Left renal cortex interstitium (tissue), 4 donors: ENCODE results near the gene ENPP5. TPM values are rescaled to one million over a fixed set of nuclear protein-coding genes. Genes with fewer than 3 reads are reported as not detected.
"Not testable (repeated sequence)": the region's sequence is repeated elsewhere in the genome, so short reads cannot be mapped to it uniquely, and the experiment has no call there.

Experiments
- DNase-seq, 4 donors: peaks; one replicate each; pipeline ENCODE4 v3.0.0-alpha.2; 2013; ENCODE audit warnings: low read depth in 4 of 4, low spot score in 2 of 4, missing footprints in 1 of 4
- polyA plus RNA-seq, 4 donors: library from polyadenylated mRNA; unstranded; fragments of 120-200 nt; gene quantifications; one replicate each; pipeline ENCODE4 v1.2.1, GENCODE V29; 2013; ENCODE audit not compliant: insufficient read length in 4 of 4

The ENPP5 gene
- polyA plus RNA-seq, 4 donors = 13.6 to 19.6 (median 16.4) TPM

GRCh38 chr6:46175976-46176375, 5.2 kb upstream of the ENPP5 start:
- DNase-seq = no peak

DNA sequence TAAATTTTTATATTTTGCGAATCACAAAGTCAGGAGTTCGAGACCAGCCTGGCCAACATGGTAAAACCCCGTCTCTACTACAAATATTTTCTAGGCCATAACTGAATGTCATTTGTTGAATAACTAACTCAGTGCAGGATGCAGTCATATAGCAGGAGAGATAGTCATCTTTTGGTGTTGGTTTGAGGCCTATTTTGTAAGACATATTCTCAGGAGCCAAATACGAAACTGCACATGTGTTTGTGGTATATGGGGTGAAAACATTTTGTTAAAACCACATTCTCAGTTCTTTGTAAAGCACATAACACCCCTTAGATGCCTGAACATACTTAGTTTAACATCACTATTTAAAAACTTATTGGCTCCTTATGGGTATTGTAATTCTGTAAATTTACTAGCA, 4.7 kb upstream of the ENPP5 start:
- DNase-seq = no peak

DNA sequence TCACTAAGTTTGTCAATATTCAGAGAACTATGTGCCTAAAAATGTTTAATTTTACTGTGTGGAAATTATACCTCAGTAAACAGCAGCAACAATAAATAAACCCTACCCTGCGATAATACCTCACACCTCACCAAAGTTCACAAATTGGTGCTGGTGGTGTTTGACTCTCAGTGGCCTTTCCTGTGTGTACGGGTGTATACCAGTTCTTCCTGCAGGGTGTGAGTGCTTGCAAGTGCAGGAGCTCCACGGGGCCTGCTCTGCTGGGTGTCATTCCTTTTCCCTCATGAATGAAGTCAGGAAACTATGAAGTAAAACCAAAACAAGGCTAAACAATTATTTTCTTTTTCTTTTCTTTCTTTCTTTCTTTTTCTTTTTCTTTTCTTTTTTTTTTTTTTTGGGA, 4.1 kb upstream of the ENPP5 start:
- DNase-seq = no peak

DNA sequence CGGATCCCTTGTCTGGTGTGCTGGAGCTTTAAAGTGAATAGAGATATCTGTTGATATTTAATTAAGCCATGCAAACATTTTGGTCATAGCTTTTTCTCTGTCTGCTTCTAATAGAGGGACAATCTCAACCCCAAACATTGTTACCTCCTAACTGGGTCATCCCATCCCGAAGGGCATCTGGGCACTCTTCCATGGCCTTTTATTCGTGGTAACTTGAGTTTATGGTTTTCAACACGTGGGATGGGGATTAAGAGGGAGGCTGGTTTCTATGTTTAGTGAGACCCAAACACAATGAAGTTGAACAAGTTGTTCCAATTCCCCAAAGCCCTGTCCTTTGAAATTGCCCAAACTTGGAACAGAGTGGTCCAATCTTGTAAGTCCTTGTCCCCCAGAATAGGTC, 1.4 kb upstream of the ENPP5 start:
- DNase-seq = no peak

DNA sequence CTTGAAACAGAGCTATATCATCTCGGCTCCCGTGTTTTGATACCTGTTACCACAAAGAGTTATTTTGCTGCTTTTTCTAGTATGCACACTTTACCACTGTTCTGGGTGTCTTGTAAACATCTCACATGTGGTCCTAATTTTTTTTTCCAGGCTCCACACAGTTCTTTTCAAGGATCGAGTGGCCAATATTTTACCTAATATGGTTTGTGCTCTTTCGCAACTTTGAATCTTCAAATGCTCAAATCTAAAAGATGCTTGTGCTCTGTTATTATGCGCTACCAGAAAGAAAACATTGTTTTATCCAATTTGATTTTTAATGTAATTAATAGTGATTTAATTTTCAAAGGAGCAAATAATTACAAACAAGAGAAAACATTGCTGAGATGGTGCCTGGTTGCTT, 10.7 kb downstream of the ENPP5 start:
- DNase-seq = no peak

GRCh38 chr6:46159229-46159628, 11.6 kb downstream of the ENPP5 start:
- DNase-seq = no peak

DNA sequence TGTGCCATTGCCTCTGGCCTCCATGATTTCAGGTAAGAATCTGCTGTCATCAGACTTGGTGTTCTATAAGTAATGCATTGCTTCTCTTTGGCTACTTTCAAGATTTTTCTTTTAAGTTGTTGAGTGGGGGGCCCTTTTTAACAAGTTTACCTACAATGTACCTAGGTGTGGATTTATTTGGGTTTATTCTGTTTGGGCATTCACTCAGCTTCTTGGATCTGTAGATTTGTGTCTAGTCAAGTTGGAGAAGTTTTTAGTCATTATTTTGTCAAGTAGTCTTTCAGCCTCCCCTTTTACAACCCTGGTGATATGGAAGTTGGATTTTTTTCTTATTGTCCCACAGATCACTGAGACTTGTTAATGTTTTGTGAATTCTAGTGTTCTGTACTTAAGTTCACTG, 14.1 kb downstream of the ENPP5 start:
- DNase-seq = no peak

- DNase-seq = not testable (repeated sequence)
Measured at GRCh38 chr6:46149066-46149465, 21.7 kb downstream of the ENPP5 start.

- no peak for DNase-seq
Measured at GRCh38 chr6:46144270-46144669, 26.5 kb downstream of the ENPP5 start.

DNA sequence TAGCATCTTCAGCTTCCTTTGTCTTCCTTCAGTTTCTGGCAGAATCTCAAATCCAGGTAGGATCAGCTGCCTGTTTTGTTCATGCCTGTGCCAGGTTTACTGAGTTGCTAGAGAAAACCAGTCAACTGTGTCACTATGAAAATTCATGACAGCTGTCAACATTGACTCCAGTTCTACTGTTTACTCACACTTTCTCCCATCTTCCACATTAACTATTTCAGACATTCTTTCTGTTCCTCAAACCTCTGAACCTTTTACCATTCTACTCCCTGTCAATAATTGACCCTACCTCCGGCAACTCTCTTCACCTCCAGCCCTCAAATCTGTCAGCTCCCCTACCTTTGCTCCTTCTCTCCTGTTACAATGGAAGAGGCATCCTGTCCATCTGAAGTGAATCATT, 32.5 kb downstream of the ENPP5 start:
- DNase-seq = no peak

GRCh38 chr6:46137387-46137786, 33.4 kb downstream of the ENPP5 start:
- DNase-seq = no peak

- no peak for DNase-seq
Measured at GRCh38 chr6:46136831-46137230, 33.9 kb downstream of the ENPP5 start.

DNA sequence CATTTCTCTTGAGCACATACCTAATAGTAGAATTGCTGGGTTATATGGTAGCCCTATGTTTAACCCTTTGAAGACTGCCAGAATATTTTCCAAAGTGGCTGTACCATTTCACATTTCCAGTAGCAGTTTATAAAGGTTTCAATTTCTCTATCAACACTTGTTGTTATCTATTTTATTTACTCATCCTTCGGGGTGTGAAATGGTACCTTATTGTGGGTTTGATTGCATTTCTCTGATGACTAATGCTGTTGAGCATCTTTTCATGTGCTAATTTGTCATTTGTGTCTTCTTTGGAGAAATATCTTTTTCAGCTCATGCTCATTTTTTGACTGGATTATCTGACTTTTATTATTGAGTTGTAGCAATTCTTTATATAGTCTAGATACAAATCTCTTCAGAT, 35.6 kb downstream of the ENPP5 start:
- no peak for DNase-seq

DNA sequence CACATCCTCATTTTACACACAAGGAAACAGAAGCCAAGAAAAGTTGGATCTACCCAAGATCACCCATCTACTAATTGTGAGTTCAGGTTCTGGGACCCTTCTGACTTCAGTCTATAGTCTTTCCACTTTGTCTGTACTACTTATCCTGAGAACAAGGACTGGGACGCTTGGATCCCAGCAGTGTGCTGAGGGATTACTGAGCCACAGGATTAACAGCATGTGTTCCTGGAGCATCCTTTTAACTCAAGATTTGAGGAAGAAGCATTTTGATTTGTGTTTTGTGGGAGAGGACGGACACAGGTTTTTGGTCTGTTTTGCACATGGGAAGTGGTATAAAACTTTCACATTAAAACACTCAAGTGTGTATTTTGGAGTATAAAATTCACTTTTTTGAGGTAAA, 36.6 kb downstream of the ENPP5 start:
- DNase-seq = no peak

DNA sequence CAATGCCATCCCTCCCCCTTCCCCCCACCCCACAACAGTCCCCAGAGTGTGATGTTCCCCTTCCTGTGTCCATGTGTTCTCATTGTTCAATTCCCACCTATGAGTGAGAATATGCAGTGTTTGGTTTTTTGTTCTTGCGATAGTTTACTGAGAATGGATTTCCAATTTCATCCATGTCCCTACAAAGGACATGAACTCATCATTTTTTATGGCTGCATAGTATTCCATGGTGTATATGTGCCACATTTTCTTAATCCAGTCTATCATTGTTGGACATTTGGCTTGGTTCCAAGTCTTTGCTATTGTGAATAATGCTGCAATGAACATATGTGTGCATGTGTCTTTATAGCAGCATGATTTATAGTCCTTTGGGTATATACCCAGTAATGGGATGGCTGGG, 39.5 kb downstream of the ENPP5 start:
- not testable (repeated sequence) for DNase-seq

GRCh38 chr6:46130666-46131065, 40.1 kb downstream of the ENPP5 start:
- no peak for DNase-seq

DNA sequence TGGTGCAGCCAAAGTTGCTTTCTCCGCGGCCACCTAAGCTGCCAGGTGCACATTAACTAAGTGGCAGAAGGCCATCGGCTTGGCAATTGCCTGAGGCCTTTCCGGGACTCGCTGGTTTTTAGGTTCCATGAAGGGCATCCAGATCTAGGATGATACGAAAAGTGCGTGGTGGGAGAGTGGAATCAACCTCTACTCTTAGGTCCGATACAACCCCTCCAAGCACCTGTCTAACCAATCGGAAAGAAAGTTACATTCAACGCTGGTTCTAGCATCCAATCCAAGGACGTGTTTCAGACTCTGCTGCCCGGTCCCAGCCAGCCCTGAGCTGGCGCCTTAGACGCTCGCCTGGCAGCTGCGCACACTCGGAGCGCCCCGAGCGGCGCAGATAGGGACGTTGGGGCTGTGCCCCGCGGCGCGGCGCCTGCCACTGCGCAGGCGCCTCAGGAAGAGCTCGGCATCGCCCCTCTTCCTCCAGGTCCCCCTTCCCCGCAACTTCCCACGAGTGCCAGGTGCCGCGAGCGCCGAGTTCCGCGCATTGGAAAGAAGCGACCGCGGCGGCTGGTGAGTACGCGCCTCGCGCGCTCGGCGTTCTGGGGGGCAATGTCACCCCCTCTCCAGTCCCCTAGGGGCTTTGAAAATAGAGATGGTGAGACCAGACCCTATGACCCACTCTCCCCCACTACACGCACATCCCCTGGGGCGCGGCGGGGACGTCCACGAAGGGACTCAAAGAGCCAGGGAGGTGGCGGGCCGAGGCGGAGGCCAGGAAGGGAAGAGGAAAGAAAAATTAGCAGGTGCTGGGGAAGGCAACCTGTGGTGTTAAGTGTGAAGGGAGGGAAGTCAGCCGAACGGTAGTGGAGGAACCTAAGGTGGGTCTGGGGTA, 40.9 kb downstream of the ENPP5 start, which contains the start of gene ENPP4:
Gene ENPP4, plus strand, starts transcription at position 361 of the 883 bp plus-strand sequence. CDS start 9,595 bp downstream, outside the sequence.
- DNase-seq = peak; percentile 86 to 94 (median 90)

DNA sequence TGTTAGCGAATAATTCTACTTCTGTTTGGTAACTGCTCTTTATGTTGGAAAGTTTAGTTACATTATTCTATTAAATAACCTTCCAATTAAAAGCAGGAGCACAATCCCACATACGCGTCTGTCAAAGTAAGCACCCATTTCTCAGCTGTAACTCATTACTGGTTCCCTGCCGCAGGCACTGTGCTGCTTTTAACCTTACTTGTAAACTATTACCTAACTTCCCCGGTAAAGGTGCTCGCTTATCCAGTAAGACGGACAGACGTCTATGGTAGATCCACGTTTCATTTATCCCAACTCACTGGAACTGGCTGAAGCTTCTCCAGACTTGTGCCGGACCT, 41.5 kb downstream of the ENPP5 start:
- DNase-seq = no peak

- DNase-seq = no peak
Measured at GRCh38 chr6:46128476-46128875, 42.3 kb downstream of the ENPP5 start.

- not testable (repeated sequence) for DNase-seq
Measured at GRCh38 chr6:46119679-46120078, 51.1 kb downstream of the ENPP5 start.

DNA sequence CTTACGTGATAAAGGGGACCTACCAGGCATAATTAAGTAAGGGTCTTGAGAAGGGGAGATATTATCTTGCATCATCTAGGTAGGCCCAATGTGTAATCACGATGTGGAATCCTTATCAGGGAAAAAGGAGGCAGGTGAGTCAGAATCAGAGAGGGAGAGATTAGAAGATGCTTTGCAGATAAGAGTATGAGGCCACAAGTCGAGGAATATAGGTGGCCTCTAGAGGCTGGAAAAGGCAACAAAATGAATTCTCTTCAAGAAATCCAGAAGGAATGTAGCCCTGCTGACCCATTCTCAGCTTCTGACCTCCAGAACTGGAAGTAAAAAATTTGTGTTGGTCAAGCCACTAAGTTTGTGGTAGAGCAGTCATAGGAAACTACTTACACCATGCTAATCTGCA, 51.9 kb downstream of the ENPP5 start:
- DNase-seq = no peak

- DNase-seq = no peak
Measured at GRCh38 chr6:46118157-46118556, 52.6 kb downstream of the ENPP5 start.

DNA sequence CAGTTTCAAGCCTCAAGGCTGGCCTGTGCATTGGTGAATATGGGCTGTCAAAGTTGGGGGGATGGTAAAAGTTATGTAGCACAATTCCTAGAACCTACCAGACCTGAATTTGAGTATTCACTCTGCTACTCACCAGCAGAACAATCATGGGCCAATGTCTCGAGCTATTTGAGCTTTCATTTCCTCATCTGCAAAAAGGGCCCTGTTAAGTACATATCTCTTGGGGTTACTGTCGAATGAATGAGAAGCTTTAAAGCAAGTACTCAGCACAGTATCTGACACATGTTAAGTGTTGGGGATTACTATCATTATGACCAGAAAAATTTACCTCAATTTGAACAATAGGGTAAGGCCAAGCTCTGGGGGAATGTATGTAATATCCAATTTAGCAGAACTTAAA, 54.5 kb downstream of the ENPP5 start:
- no peak for DNase-seq
